Activated CD8-positive, alpha-beta memory T cell treated with anti-CD3 and anti-CD28 coated beads, Interleukin-2, amount 10 ng/mL, durations not matched to agents 7 days and 5 days (primary cell): ENCODE results near the gene MCUB. TPM values are rescaled to one million over a fixed set of nuclear protein-coding genes. Genes with fewer than 3 reads are reported as not detected.
"Not testable (repeated sequence)": the region's sequence is repeated elsewhere in the genome, so short reads cannot be mapped to it uniquely, and the experiment has no call there.

ENCODE experiments used
- ATAC-seq: fragments of 150-1000 bp; cut with Tn5 transposase; one replicate; pipeline ENCODE4 v1.10.0; 2021; ENCODE audit warnings: moderate library complexity
- CTCF ChIA-PET: fragments of 350-600 bp; sonication (Branson Sonifier 250); formaldehyde crosslinking; loops from one replicate; lab custom pipeline; 2021; ENCODE audit warnings: antibody characterized with exemption; lab: Charles Lee
- DNase-seq: peaks from one replicate; pipeline ENCODE4 v3.0.0-alpha.2; 2020
- H3K27ac Mint-ChIP-seq: one replicate; pipeline ENCODE4 v1.8.0; 2021; ENCODE audit warnings: mild to moderate bottlenecking, mixed read lengths
- H3K27me3 Mint-ChIP-seq: one replicate; pipeline ENCODE4 v1.8.0; 2021; ENCODE audit warnings: mixed read lengths
- H3K36me3 Mint-ChIP-seq: one replicate; pipeline ENCODE4 v1.8.0; 2021; ENCODE audit warnings: mild to moderate bottlenecking, mixed read lengths
- H3K4me1 Mint-ChIP-seq: one replicate; pipeline ENCODE4 v1.8.0; 2021; ENCODE audit warnings: mixed read lengths
- H3K4me3 Mint-ChIP-seq: one replicate; pipeline ENCODE4 v1.8.0; 2021; ENCODE audit warnings: mild to moderate bottlenecking, moderate library complexity, mixed read lengths
- H3K9me3 Mint-ChIP-seq: one replicate; pipeline ENCODE4 v1.8.0; 2022; ENCODE audit warnings: low read depth, mixed read lengths
- total RNA-seq, 2 experiments: library from RNA; stranded (reverse); gene quantifications; one replicate each; pipeline ENCODE4 v1.2.3, GENCODE V29; 2021

Gene MCUB, protein sequence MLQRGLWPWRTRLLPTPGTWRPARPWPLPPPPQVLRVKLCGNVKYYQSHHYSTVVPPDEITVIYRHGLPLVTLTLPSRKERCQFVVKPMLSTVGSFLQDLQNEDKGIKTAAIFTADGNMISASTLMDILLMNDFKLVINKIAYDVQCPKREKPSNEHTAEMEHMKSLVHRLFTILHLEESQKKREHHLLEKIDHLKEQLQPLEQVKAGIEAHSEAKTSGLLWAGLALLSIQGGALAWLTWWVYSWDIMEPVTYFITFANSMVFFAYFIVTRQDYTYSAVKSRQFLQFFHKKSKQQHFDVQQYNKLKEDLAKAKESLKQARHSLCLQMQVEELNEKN
- total RNA-seq, result 10 to 100 TPM; 51.2 to 65.5 TPM

DNA sequence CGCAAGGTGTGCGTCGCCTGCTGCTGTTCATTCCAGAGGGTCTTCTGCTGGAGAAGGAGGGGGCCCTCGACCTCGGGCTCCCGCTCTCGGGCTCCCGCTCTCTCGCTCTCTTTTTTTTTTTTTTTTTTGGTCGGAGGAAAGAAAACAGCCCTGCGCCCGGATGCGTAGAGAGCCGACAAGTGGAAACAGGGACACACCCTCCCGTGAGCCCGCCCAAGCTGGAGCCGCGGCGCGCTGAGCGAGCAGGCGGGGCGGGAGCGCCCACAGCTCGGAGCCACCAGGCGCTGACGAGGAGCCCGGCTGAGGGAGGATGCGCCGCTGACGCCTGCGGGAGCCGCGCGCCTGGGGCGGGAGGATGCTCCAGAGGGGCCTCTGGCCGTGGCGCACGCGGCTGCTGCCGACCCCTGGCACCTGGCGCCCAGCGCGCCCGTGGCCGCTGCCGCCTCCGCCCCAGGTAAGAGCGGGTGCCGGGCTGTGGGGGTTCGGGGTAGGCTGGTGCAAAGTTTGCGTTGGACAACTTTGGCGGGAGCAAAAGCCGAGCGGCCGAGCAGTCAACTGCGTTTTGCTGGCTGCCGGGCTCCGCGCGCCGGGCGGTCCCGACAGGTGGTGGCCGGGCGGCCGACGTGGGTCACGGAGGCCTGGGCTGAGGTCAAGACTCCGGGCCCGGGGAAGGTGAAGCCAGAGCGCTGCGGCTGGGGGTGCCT is at the start of gene MCUB:
MCUB (plus strand) TSS at position 264 of the 704 bp plus-strand sequence; CDS start at position 356, 92 bp downstream.
- H3K9me3 Mint-ChIP-seq, result no peaks in the 10 kb centered on the region
- peak; percentile 96 for DNase-seq
- peaks cover 43% of the 10 kb centered on the region for H3K4me1 Mint-ChIP-seq
- no peaks in the 10 kb centered on the region for H3K27me3 Mint-ChIP-seq
- ATAC-seq, result peak; percentile 95
- peaks cover 24% of the 10 kb centered on the region for H3K36me3 Mint-ChIP-seq
- H3K27ac Mint-ChIP-seq, result peak within 1 kb of the TSS; percentile 96
- peak within 1 kb of the TSS; percentile 93 for H3K4me3 Mint-ChIP-seq
- CTCF ChIA-PET, result interaction anchor here (0.9 to 5.3 kb wide), 6 partner anchors 12 to 255 kb away, joined by 3 to 30 read pairs (median 6); partner anchors contain the start of gene SEC24B

DNA sequence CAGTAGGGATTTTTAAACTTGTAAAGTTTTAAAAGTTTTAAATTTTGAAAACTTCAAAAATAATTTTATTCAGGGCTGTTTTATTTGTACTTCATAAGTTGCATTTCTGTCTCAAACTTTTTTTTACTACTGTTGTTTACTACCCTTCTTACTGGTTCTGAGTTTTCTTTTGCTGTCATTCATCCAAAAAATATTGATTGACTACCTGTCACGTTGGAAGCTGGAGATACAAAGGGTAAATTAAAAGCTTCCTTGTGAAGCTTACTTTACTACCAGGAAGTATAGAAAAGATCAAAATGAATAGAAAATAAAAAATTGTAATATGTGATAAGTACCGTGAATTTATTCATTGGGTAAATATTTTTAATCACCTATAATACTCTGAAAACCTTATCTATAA is 49.4 kb upstream of the MCUB start:
- no peaks in the 10 kb centered on the region for H3K27me3 Mint-ChIP-seq
- no peak overlapping the region for H3K4me3 Mint-ChIP-seq
- H3K27ac Mint-ChIP-seq, result no peak overlapping the region
- no peak for ATAC-seq
- CTCF ChIA-PET, result no interaction called here
- peaks cover 37% of the 10 kb centered on the region for H3K36me3 Mint-ChIP-seq
- no peaks in the 10 kb centered on the region for H3K4me1 Mint-ChIP-seq
- DNase-seq, result no peak
- no peaks in the 10 kb centered on the region for H3K9me3 Mint-ChIP-seq

DNA sequence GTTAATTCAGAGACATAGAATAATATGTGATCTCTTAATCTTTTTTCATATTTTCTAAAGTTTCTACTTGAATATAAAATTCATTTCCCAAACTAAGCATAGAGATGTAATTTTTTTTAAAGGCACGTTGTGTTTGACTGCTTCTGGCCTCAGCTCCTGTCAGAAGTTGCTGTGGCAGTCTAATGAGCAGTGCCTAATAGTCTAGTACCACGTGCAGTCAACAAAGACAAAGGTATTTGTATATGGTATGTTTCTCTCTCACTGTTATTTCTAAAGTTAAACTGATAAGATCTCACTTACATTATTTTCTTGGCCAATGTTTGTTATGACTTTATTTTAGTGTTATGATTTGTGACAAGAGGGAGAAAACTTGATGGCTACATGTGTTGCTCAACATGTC is 48.6 kb upstream of the MCUB start:
- H3K36me3 Mint-ChIP-seq, result peaks cover 34% of the 10 kb centered on the region
- H3K27me3 Mint-ChIP-seq, result no peaks in the 10 kb centered on the region
- CTCF ChIA-PET, result no interaction called here
- H3K4me1 Mint-ChIP-seq, result no peaks in the 10 kb centered on the region
- H3K27ac Mint-ChIP-seq, result no peak overlapping the region
- no peaks in the 10 kb centered on the region for H3K9me3 Mint-ChIP-seq
- DNase-seq (no peak), ATAC-seq (no peak)
- H3K4me3 Mint-ChIP-seq, result no peak overlapping the region

DNA sequence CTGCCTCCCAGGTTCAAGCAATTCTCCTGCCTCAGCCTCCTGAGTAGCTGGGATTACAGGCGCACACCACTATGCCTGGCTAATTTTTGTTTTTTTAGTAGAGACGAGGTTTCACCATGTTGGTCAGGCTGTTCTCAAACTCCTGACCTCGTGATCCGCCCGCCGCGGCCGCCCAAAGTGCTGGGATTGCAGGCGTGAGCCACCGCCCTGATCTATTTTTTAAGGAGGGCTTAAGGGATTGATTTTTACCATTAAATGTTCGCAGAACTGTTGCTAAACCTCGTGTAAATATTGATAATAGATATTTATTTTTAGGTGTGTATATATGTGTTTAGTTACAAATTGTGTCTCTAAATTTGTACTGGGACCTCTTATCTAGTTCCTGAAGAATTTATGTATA is 46.7 kb upstream of the MCUB start:
- H3K27ac Mint-ChIP-seq, CTCF ChIA-PET, H3K4me1 Mint-ChIP-seq, H3K9me3 Mint-ChIP-seq, DNase-seq, ATAC-seq, H3K4me3 Mint-ChIP-seq, H3K27me3 Mint-ChIP-seq: not testable (repeated sequence)
- peaks cover 43% of the 10 kb centered on the region for H3K36me3 Mint-ChIP-seq

DNA sequence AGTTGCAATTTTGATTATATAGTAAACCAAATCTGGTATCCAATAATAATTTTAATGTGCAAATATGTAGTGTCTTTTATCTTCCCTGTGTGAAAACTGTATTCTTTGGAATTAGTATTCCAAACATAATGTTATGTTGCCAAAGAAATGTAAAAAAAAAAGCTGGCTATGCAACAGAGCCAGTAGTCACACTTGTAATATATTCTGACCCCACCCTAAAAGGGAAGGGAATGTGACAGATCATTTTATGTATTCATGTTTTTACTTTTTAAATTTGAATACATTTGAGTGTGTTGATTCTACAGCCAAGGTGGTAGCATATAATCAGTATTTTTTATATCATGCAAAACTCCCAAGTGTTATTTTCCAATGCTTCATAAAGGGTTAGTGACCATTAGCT is 27.9 kb upstream of the MCUB start:
- ATAC-seq (no peak), DNase-seq (no peak)
- CTCF ChIA-PET, result interaction anchor here (0.9 to 1.7 kb wide), 3 partner anchors 31 to 99 kb away, joined by 3 to 4 read pairs (median 3); partner anchors contain the start of gene SEC24B
- no peaks in the 10 kb centered on the region for H3K27me3 Mint-ChIP-seq
- H3K36me3 Mint-ChIP-seq, result peaks cover 47% of the 10 kb centered on the region
- no peak overlapping the region for H3K4me3 Mint-ChIP-seq
- no peaks in the 10 kb centered on the region for H3K4me1 Mint-ChIP-seq
- H3K9me3 Mint-ChIP-seq, result no peaks in the 10 kb centered on the region
- H3K27ac Mint-ChIP-seq, result no peak overlapping the region

DNA sequence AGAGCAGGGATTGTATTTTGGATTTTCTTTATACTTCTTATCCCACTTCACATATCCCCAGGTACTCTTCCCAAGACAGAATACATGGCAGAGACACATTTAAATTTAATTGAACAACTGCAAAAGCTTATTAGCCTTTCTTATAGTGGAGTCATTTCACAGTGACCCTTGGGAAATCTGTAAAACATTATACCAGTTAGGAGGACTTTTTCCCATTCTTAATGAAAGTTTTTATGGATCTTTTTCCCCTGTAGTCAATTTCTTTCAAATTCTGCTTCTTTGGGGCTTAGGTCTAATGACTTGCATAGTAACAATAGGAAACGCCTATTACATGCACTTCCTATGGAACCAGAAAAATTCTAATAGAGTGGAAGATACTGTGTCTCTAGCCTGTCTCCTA is 14.6 kb upstream of the MCUB start:
- ATAC-seq, result no peak
- H3K27me3 Mint-ChIP-seq, result no peaks in the 10 kb centered on the region
- H3K4me1 Mint-ChIP-seq, result peaks cover 13% of the 10 kb centered on the region
- H3K36me3 Mint-ChIP-seq, result peaks cover 16% of the 10 kb centered on the region
- no peak overlapping the region for H3K4me3 Mint-ChIP-seq
- no peaks in the 10 kb centered on the region for H3K9me3 Mint-ChIP-seq
- H3K27ac Mint-ChIP-seq, result no peak overlapping the region
- no peak for DNase-seq
- CTCF ChIA-PET, result no interaction called here

DNA sequence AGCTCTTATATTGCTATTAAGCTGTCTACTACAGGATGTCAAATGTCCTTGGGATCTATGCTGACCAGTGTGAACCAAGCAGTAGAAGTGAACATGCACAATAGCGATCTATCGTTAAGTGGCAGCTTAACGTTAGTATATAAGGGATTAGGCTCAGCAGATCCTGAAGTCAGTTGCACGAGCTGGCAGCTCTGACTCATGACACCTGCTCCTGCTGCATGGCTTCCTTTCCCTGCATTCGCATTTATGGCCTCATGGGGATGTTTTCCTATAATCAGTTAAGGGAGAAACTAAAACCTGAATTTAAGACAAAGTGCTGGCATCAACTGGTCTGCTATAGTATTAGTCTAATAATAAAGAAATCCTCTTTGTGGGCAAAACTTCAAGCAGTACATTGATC is 12.7 kb upstream of the MCUB start:
- Mint-ChIP-seq H3K36me3 (peaks cover 14% of the 10 kb centered on the region), H3K4me1 (peaks cover 13% of the 10 kb centered on the region), H3K4me3 (no peak overlapping the region), H3K9me3 (no peaks in the 10 kb centered on the region), H3K27me3 (no peaks in the 10 kb centered on the region), H3K27ac (no peak overlapping the region)
- DNase-seq (no peak), ATAC-seq (no peak)
- CTCF ChIA-PET, result interaction anchor here (0.7 to 1.8 kb wide), 2 partner anchors 11 to 12 kb away, joined by 3 to 4 read pairs; partner anchors contain the start of gene MCUB

DNA sequence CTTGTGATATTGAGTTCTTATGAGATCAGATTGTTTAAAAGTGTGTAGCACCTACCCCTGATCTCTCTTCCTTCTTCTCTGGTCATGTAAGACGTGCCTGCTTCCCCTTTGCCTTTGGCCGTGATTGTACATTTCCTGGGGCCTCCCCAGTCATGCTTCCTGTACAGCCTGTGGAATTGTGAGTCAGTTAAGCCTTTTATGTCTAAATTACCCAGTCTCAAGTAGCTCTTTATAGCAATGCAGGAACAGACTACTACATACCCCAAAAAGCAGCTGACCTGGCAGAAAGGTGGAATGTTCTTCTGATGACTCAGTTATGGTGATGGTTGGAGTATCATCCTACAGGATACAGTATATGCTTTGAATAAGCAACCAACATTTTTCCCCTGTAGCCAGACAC is 11.4 kb upstream of the MCUB start:
- Mint-ChIP-seq H3K9me3 (no peaks in the 10 kb centered on the region), H3K36me3 (peaks cover 14% of the 10 kb centered on the region), H3K27me3 (no peaks in the 10 kb centered on the region), H3K27ac (peak overlapping the region; percentile 25), H3K4me1 (peaks cover 13% of the 10 kb centered on the region), H3K4me3 (no peak overlapping the region)
- CTCF ChIA-PET, result interaction anchor here (1.8 kb wide), 1 partner anchor 11 kb away, joined by 4 read pairs; the partner anchor contains the start of gene MCUB
- no peak for DNase-seq
- ATAC-seq, result no peak

DNA sequence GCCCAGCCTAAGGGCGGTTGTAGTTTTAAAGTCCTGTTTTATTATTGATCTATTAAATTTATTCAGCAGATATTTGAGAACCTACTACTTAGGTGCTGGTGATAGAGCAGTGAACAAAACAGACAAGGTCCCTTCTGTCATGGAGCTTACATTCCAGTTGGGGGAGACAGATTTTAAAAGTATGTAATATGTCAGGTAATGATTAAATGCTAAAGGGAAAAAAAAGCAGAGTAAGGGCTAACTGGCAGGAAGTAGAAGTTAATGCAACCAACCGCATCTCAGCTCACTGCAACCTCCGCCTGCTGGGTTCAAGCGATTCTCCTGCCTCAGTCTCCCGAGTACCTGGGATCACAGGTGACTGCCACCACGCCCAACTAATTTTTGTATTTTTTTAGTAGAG is 7.8 kb upstream of the MCUB start:
- Mint-ChIP-seq H3K4me3 (no peak overlapping the region), H3K4me1 (peaks cover 13% of the 10 kb centered on the region), H3K27me3 (no peaks in the 10 kb centered on the region), H3K27ac (no peak overlapping the region), H3K36me3 (peaks cover 14% of the 10 kb centered on the region), H3K9me3 (no peaks in the 10 kb centered on the region)
- CTCF ChIA-PET, result no interaction called here
- no peak for ATAC-seq
- no peak for DNase-seq

DNA sequence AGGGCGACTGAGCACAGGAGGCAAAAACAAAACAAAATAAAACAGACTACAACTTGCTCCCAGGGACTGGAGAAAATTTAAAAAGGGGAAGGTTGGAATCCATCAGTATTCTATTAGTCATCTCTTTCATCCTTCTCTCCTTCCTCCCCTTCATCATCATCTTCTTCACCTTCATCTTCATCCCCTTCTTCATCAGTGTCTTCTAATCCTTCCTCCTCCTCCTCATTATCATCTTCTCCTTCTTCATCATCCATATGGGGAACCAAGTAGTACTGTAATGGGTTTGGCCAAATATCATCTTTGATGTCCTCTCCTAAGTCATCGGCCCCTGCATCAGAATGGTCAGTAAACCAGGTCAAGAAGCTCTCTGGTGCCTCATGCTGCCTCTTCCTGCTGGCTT is 6.9 kb upstream of the MCUB start:
- CTCF ChIA-PET, result no interaction called here
- H3K4me1 Mint-ChIP-seq, result peaks cover 9% of the 10 kb centered on the region
- no peak for ATAC-seq
- H3K9me3 Mint-ChIP-seq, result no peaks in the 10 kb centered on the region
- H3K4me3 Mint-ChIP-seq, result no peak overlapping the region
- H3K27ac Mint-ChIP-seq, result no peak overlapping the region
- peaks cover 11% of the 10 kb centered on the region for H3K36me3 Mint-ChIP-seq
- H3K27me3 Mint-ChIP-seq, result no peaks in the 10 kb centered on the region
- DNase-seq, result no peak

DNA sequence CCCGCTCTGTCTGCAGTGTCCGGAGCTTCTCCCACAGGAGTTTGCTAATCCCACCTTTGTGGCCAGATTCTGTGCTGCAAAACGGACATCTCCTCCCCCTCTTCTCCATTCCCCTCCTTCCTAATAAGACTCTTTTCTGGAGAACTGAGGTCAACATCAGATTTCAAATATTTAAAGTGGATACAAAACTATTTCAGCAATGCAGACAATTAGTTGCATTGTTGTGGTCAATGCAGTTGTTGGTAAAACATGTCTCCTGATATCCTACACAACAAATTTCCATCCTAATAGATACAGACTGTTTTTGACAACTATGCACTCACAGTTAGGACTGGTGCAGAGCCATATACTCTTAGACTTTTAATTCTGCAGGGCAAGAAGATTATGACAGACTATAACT is 5.1 kb upstream of the MCUB start:
- no peak overlapping the region for H3K4me3 Mint-ChIP-seq
- DNase-seq (no peak), ATAC-seq (no peak)
- no peak overlapping the region for H3K27ac Mint-ChIP-seq
- peaks cover 11% of the 10 kb centered on the region for H3K36me3 Mint-ChIP-seq
- no peaks in the 10 kb centered on the region for H3K27me3 Mint-ChIP-seq
- no peaks in the 10 kb centered on the region for H3K9me3 Mint-ChIP-seq
- H3K4me1 Mint-ChIP-seq, result peaks cover 9% of the 10 kb centered on the region
- CTCF ChIA-PET, result no interaction called here

DNA sequence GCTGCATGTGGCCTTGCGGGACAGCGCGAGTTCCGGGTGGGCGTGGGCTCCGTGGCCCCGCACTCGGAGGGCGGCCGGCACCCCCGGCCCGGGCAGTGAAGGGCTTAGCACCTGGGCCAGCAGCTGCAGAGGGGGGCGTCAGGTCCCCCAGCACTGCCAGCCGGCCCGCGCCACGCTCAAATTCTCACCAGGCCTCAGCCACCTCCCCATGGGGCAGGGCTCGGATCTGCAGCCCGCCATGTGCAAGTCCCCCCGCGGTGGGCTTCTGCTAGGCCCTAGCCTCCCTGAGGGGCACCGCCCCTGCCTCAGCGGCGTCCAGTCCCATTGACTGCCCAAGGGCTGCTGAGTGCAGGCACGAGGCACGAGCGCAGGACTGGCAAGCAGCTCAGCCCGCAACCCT is 2.6 kb upstream of the MCUB start:
- Mint-ChIP-seq H3K27ac (no peak overlapping the region), H3K9me3 (no peaks in the 10 kb centered on the region)

DNA sequence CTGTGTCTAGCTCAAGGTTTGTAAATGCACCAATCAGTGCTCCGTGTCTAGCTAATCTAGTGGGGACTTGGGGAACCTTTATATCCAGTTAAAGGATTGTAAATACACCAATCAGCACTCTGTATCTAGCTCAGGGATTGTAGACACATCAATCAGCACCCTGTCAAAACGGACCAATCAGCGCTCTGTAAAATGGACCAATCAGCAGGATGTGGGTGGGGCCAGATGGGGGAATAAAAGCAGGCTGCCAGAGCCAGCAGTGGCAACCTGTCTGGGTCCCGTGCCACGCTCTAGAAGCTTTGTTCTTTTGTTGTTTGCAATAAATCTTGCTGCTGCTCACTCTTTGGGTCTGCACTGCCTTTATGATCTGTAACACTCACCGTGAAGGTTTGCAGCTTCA is 2.0 kb upstream of the MCUB start:
- H3K27me3 Mint-ChIP-seq, H3K27ac Mint-ChIP-seq, H3K9me3 Mint-ChIP-seq, H3K4me3 Mint-ChIP-seq, ATAC-seq: not testable (repeated sequence)
- H3K36me3 Mint-ChIP-seq, result peaks cover 22% of the 10 kb centered on the region
- CTCF ChIA-PET, result interaction anchor here (5.3 kb wide), 1 partner anchor 125 kb away, joined by 30 read pairs; the partner anchor contains the start of gene SEC24B
- peak; percentile 41 for DNase-seq
- H3K4me1 Mint-ChIP-seq, result peaks cover 30% of the 10 kb centered on the region

More for the DNA sequence above, 2.6 kb upstream of the MCUB start:
- DNase-seq, result no peak
- CTCF ChIA-PET, result interaction anchor here (5.3 kb wide), 1 partner anchor 125 kb away, joined by 30 read pairs; the partner anchor contains the start of gene SEC24B
- Mint-ChIP-seq H3K4me1 (peaks cover 24% of the 10 kb centered on the region), H3K4me3 (no peak overlapping the region), H3K36me3 (peaks cover 16% of the 10 kb centered on the region), H3K27me3 (no peaks in the 10 kb centered on the region)
- ATAC-seq, result no peak
